Activated T-helper 1 cell treated with anti-CD3 and anti-CD28 coated beads, Interleukin-12 subunit alpha, Interleukin-12 subunit beta, Interleukin-2, Interleukin-4 antibody, amounts not matched to agents 30 ng/mL and 10 ng/mL and 1 ng/mL, durations not matched to agents 14 hours and 24 hours and 36 hours (primary cell): ENCODE measurements around the gene OR2V1. TPM values are rescaled to one million over a fixed set of nuclear protein-coding genes. Genes with fewer than 3 reads are reported as not detected.
"Not testable (repeated sequence)": the region's sequence is repeated elsewhere in the genome, so short reads cannot be mapped to it uniquely, and the experiment has no call there.

Source experiments
- DNase-seq: peaks from one replicate; pipeline ENCODE4 v3.0.0; 2021; ENCODE audit warnings: low spot score
- H3K27ac Mint-ChIP-seq: one replicate; pipeline ENCODE4 v1.8.0; 2021; ENCODE audit warnings: mild to moderate bottlenecking, mixed read lengths
- H3K27me3 Mint-ChIP-seq: one replicate; pipeline ENCODE4 v1.8.0; 2022; ENCODE audit warnings: mild to moderate bottlenecking, moderate library complexity, mixed read lengths; ENCODE audit not compliant: insufficient read depth
- H3K36me3 Mint-ChIP-seq: one replicate; pipeline ENCODE4 v1.8.0; 2021; ENCODE audit warnings: low read depth, mixed read lengths
- H3K4me1 Mint-ChIP-seq: one replicate; pipeline ENCODE4 v1.8.0; 2021; ENCODE audit warnings: low read depth, mixed read lengths
- H3K4me3 Mint-ChIP-seq: one replicate; pipeline ENCODE4 v1.8.0; 2021; ENCODE audit warnings: mild to moderate bottlenecking, moderate library complexity, mixed read lengths
- H3K9me3 Mint-ChIP-seq: one replicate; pipeline ENCODE4 v1.8.0; 2021; ENCODE audit warnings: mixed read lengths
- intact Hi-C: fragments of 100-400 bp; cut with micrococcal nuclease; formaldehyde crosslinking; loops from one replicate; pipeline ENCODE4 v1.15.1; 2024
- total RNA-seq: library from RNA; stranded (reverse); gene quantifications from 2 replicates; pipeline ENCODE4 v1.2.3, GENCODE V29; 2022

The OR2V1 gene
- total RNA-seq, 1 donor from 2014 or later, result not detected

DNA sequence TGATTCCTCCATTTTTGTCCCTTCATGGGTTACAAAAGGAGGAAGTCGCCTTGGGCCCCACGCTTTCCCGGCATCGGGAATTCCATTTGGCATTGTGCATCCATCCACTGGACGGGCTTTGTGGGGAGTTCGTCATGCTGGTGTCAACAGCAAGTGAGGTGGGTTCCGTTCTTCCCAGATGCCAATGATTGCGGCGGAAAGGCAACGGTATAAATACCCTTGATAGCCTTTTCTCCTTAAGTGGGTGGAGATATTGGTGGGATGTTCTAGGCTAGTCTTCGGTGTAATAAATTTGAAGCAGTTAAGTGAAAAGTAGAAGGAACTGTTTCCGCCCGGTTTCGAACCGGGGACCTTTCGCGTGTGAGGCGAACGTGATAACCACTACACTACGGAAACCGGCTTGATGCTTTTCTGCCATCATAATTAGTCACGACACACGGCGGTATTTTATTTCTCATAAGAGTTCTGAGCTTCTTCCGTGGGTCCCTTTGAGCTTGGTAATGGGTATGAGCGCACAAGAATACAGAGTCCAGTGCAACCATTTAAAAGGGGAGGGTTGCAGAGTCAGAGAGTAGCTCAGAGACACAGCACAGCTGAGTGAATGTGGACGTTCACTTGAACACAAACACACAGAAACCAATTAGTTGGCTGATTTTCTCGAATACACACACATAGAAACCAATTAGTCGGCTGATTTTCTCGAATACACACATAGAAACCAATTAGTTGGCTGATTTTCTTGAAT, 28.9 kb downstream of the OR2V1 start:
- H3K36me3 Mint-ChIP-seq, DNase-seq, H3K27ac Mint-ChIP-seq, H3K4me1 Mint-ChIP-seq, intact Hi-C loops, H3K9me3 Mint-ChIP-seq, H3K4me3 Mint-ChIP-seq: not testable (repeated sequence)
- peaks cover 33% of the 10 kb centered on the region for H3K27me3 Mint-ChIP-seq

DNA sequence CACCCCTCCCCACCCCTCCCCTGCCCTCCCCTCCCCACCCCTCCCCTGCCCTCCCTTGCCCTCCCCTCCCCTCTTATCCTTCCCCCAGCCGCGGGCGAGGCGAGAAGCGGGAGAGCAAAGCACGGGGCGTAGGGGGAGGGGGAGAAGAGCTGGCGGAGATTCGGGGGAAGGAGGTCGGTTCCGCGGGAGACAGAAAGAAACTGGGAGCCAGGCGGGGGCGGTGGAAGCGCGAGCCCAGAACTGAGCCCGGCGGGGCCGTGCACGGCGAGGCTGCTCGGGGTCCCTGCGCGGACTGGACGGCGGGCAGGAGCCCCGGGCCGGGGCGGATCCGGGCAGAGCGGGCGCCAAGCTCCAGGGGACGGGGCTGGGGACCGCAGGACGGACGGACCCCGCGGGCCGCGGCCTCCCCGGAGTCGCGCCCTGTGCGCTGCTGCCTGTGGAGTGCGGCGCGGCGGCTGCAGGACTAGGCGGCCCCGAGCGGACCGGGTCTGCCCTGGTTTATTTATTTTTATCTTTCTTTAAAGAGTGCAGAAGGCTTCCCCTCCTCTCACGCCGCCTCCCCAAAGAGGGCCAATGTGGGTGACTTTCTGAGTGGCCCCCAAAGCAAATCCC, 29.8 kb downstream of the OR2V1 start:
- DNase-seq, intact Hi-C loops, H3K9me3 Mint-ChIP-seq, H3K4me3 Mint-ChIP-seq, H3K27ac Mint-ChIP-seq, H3K36me3 Mint-ChIP-seq, H3K4me1 Mint-ChIP-seq: not testable (repeated sequence)
- peaks cover 27% of the 10 kb centered on the region for H3K27me3 Mint-ChIP-seq

DNA sequence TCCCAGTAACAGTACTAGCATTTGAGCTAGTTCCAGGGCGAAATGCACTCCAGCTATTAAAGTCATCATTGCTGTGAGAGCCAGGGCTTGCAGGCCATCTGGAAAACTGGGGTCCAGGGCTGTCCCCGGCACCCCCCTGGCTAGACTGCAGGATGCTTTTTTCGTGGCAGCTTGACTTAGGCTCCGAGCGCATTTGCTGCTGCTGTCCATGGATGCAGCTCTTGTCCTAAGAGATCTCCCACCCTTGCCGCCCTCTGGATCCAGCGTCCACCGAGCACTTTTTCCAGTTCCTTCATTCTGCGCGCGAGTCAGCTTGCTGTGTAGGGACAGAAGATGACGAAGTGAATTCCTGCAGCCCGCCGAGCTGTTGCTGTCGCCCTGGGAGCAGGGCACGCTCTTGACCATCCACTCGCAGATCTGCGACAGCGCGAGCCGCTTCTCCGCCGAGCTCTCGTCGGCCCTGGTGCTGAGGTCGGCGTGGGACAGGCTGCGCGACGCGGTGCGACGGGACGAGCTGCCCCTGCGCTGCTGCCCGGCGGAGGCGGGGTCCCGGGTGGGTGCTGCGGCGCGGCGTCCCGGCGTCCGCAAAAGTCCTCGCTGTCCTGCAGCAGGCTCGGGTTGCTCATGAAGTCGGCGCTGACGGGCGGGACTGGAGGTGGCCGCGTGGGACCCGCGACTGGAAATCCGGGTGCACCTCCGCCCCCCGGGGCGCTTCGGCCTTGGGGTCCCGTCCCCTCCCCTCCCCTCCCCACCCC, 30.7 kb downstream of the OR2V1 start:
- peaks cover 4% of the 10 kb centered on the region for H3K4me1 Mint-ChIP-seq
- intact Hi-C loops, result no loop called here
- DNase-seq, result no peak

DNA sequence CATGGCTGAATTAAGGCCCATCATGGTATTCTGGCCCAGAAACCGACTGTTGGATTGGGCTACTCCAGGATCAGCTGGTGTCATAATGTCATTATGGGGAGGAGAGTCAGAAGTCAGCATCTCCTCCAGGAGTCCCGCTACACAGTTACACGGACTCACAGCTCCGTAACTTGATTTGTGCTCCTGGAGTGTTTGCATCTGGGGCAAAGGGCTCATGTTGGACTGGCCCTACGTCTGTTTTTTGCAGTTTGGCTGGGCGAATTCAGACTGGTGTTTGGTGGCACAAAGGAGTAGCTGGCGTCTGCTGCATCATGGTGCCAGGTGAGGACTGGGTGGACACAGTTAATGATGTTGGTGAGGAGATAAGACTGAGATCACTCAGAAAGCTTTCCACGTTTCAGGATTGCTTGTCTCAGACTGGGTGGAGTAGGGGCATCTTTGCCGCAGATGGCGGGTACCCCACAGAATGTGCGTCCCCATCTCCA, 31.3 kb downstream of the OR2V1 start:
- DNase-seq, result no peak
- peaks cover 4% of the 10 kb centered on the region for H3K4me1 Mint-ChIP-seq
- intact Hi-C loops, result loop anchor here (5.0 kb wide), 1 partner anchor 73 kb away; no protein-coding TSS in a partner anchor
- H3K4me3 Mint-ChIP-seq, result no peak overlapping the region
- H3K27ac Mint-ChIP-seq, result no peak overlapping the region
- peaks cover 26% of the 10 kb centered on the region for H3K27me3 Mint-ChIP-seq
- H3K36me3 Mint-ChIP-seq, result no peaks in the 10 kb centered on the region
- H3K9me3 Mint-ChIP-seq, result no peaks in the 10 kb centered on the region

More for the DNA sequence above, 30.7 kb downstream of the OR2V1 start:
- Mint-ChIP-seq H3K36me3 (no peaks in the 10 kb centered on the region), H3K4me3 (no peak overlapping the region), H3K27ac (no peak overlapping the region), H3K27me3 (peaks cover 27% of the 10 kb centered on the region), H3K9me3 (no peaks in the 10 kb centered on the region)

- no peak overlapping the region for H3K27ac Mint-ChIP-seq
- H3K36me3 Mint-ChIP-seq, result no peaks in the 10 kb centered on the region
- peaks cover 20% of the 10 kb centered on the region for H3K27me3 Mint-ChIP-seq
- DNase-seq, result no peak
- H3K4me3 Mint-ChIP-seq, result no peak overlapping the region
- intact Hi-C loops, result loop anchor here (5.0 kb wide), 1 partner anchor 73 kb away; no protein-coding TSS in a partner anchor
- no peaks in the 10 kb centered on the region for H3K9me3 Mint-ChIP-seq
- H3K4me1 Mint-ChIP-seq, result peaks cover under 1% of the 10 kb centered on the region
Measured at GRCh38 chr5:181098762-181099601, 32.0 kb downstream of the OR2V1 start.

GRCh38 chr5:181097759-181098491, 33.0 kb downstream of the OR2V1 start:
- peaks cover 17% of the 10 kb centered on the region for H3K27me3 Mint-ChIP-seq
- not testable (repeated sequence) for DNase-seq, H3K36me3 Mint-ChIP-seq, H3K9me3 Mint-ChIP-seq, H3K4me1 Mint-ChIP-seq, H3K27ac Mint-ChIP-seq, H3K4me3 Mint-ChIP-seq
- intact Hi-C loops, result loop anchor here (5.0 kb wide), 1 partner anchor 74 kb away; no protein-coding TSS in a partner anchor

GRCh38 chr5:181097383-181097753, 33.6 kb downstream of the OR2V1 start:
- DNase-seq, H3K27ac Mint-ChIP-seq, H3K36me3 Mint-ChIP-seq, H3K4me3 Mint-ChIP-seq, H3K9me3 Mint-ChIP-seq, H3K4me1 Mint-ChIP-seq: not testable (repeated sequence)
- peaks cover 17% of the 10 kb centered on the region for H3K27me3 Mint-ChIP-seq
- intact Hi-C loops, result loop anchor here (5.0 kb wide), 1 partner anchor 75 kb away; no protein-coding TSS in a partner anchor

- H3K4me1 Mint-ChIP-seq, H3K36me3 Mint-ChIP-seq, H3K27ac Mint-ChIP-seq, H3K4me3 Mint-ChIP-seq, H3K9me3 Mint-ChIP-seq, DNase-seq: not testable (repeated sequence)
- peaks cover 17% of the 10 kb centered on the region for H3K27me3 Mint-ChIP-seq
- intact Hi-C loops, result loop anchor here (5.0 kb wide), 1 partner anchor 75 kb away; no protein-coding TSS in a partner anchor
Measured at GRCh38 chr5:181096721-181097382, 34.1 kb downstream of the OR2V1 start.

- not testable (repeated sequence) for DNase-seq, H3K4me1 Mint-ChIP-seq, H3K27ac Mint-ChIP-seq, H3K9me3 Mint-ChIP-seq, H3K36me3 Mint-ChIP-seq, H3K4me3 Mint-ChIP-seq
- peaks cover 15% of the 10 kb centered on the region for H3K27me3 Mint-ChIP-seq
- intact Hi-C loops, result loop anchor here (5.0 kb wide), 1 partner anchor 77 kb away; no protein-coding TSS in a partner anchor
Measured at GRCh38 chr5:181095162-181095561, 35.8 kb downstream of the OR2V1 start.

DNA sequence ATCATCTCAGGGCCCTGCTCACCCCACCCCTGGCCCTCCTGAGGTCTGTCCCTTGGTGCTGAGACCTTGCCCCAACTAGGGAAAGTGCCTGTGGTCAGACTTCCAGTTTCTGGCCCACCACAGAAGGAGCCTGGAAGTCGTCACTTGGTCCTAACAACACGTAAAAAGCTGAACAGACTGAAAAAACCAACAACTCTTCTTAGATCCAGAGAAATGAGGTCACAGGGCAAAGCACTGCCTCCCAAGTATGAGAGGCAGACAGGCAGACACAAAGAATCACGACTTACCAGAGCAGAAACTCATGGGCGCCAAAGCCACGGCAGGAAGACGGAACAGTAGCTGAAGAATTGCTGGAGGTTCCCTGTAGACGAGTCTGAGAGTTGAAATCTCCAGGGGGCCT, 38.5 kb downstream of the OR2V1 start:
- H3K36me3 Mint-ChIP-seq, result no peaks in the 10 kb centered on the region
- no peaks in the 10 kb centered on the region for H3K9me3 Mint-ChIP-seq
- no peaks in the 10 kb centered on the region for H3K27me3 Mint-ChIP-seq
- no peaks in the 10 kb centered on the region for H3K4me1 Mint-ChIP-seq
- no peak overlapping the region for H3K27ac Mint-ChIP-seq
- DNase-seq, result no peak
- no peak overlapping the region for H3K4me3 Mint-ChIP-seq
- intact Hi-C loops, result no loop called here

GRCh38 chr5:181088289-181088688, 42.7 kb downstream of the OR2V1 start:
- Mint-ChIP-seq H3K36me3 (no peaks in the 10 kb centered on the region), H3K27me3 (peaks cover 13% of the 10 kb centered on the region), H3K4me1 (no peaks in the 10 kb centered on the region), H3K27ac (no peak overlapping the region), H3K9me3 (no peaks in the 10 kb centered on the region), H3K4me3 (no peak overlapping the region)
- no peak for DNase-seq
- intact Hi-C loops, result no loop called here
